CD4-positive, alpha-beta T cell treated with Interleukin-4 for 4 hours (primary cell): Measurements from ENCODE around the gene CACNA1C.

Source experiments
- DNase-seq: peaks from one replicate; pipeline ENCODE4 v3.0.0-alpha.2; 2020

Gene CACNA1C

DNA sequence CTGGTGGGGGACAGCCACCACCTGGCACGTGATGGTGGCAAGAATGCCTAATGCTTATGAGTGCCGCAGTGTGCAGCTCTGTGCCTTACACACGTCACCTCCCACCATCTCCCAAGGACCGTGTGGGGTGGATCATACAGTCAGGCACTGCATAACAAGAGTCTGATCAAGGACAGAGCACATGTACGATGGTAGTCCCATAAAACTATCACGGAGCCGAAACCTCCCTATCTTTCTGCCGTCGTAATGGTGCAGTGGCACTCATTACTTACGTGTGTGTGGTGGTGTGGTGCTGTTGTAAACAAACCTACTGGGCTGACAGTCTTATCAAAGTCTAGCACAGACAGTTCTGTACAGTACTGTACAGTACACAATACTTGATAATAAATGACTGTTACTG, 89.3 kb downstream of the CACNA1C start:
- no peak for DNase-seq

DNA sequence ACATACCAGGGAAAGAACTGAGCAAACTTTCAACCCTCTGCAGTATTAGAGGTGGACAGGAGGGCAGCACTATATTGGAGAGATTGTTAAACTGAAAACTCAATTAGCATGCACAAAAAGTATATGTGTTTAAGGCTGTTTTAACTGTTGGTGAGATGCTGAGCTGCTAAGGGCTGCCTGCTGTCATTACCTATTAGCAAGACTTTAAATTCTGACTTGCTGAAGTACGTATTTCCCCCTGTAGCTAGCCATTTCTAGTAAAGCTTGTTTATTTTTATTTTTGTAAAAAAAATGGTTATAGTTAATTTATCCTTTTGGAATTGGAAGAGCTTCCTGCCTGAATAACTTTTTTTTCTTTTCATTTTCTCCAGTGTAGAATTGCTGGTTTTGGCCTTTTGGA, 92.2 kb downstream of the CACNA1C start:
- DNase-seq = no peak

- DNase-seq = no peak
These were observed 92.7 kb downstream of the CACNA1C start for GRCh38 chr12:2145433-2145998.

DNA sequence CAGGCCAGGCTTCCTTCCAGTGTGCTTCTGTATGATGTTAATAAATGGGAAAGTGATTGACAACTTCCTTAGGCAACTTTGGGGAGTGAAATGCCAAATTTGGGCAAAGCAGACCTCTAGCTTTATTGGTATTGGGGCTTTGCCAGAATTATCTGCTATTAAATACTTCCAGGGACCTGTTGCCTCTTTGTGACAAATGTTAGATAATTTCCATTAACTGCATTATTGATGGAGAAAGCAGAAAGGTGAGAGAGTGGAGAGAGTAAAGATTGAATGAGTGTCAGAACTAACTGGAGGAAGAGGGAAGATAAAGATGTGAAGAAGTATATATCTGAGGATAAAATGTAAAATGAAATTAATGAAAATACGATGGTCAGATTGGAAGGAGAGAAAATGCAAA, 94.5 kb downstream of the CACNA1C start:
- DNase-seq = no peak

DNA sequence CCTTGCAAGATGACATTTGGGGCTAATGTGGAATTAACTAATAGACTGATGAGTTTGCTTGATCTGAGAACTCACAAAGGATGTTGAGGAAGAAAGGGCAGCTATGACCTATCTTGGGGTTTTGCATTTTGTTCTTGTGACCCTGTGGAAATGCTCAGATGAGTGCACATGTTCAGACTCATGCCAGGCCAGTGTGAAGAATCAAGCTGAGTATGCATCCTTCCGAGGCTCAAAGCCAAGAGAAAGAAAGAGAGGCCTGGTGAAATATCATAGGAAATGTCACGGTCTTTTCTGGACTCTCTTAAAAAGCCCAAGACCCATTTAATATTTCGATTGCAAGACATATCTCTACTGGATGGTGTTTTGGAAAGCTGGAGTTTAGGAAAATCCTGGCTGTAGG, 96.3 kb downstream of the CACNA1C start:
- no peak for DNase-seq

GRCh38 chr12:2150833-2151232, 98.0 kb downstream of the CACNA1C start:
- no peak for DNase-seq

GRCh38 chr12:2151391-2151790, 98.6 kb downstream of the CACNA1C start:
- no peak for DNase-seq

DNA sequence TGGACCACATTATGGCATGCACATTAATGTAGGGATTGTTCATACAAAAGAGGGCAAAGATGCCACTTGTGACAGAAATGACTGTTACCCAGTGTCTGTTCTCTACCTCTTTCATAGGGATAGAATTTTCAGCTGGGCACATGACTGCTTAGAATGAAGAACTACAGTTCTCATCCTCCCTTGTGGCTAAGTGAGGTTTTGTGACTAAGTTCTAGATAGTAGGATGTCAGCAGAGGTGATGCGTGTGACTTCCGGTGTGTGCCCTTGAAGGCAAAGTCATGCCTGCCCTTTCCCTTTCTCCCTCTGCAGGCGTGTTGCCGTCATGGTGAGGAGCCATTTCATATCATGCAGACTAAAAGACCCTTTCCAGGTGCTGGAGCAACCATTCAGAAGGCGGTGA, 99.3 kb downstream of the CACNA1C start:
- DNase-seq = no peak

- DNase-seq = no peak
These were observed 101.3 kb downstream of the CACNA1C start for GRCh38 chr12:2154050-2154449.

DNA sequence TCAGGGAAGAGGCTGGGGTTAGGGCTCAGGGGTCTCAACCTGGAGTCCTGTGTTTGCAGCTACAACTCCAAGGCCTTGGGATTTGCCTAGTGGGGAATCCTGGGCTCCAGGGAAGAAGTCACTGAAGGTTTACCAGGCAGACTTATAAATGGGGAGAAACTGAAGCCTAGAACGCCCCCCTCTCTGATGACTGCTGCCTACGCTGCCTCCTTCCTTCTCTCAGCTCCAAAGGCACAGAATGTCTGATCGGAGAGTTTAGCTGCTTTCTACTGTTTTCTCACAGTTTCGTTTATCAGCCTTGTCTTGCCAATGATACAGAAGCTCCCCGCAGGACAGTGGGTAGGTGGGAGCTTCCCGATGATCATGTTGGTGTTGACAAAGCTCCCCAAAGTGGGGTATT, 101.7 kb downstream of the CACNA1C start:
- DNase-seq = no peak

GRCh38 chr12:2156333-2156732, 103.5 kb downstream of the CACNA1C start:
- no peak for DNase-seq

DNA sequence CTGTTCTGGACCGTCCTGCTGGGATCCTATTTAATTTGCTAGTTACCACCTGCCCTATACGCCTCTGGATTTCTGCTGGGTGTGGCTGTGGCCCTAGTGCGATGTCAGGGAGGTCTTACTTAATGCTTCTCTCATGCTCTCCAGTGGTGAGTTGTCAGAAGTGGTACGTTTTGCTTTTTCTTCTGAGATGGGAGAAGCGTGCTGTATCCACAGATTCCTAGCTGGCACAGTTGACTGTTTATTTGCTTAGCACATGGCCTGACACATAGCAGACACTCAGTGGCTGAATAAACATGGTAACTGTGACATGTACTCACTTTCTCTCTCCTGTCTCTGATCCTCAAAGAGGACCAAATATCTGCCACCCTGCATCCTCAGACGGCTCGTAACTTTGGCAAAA, 107.3 kb downstream of the CACNA1C start:
- DNase-seq = no peak

DNA sequence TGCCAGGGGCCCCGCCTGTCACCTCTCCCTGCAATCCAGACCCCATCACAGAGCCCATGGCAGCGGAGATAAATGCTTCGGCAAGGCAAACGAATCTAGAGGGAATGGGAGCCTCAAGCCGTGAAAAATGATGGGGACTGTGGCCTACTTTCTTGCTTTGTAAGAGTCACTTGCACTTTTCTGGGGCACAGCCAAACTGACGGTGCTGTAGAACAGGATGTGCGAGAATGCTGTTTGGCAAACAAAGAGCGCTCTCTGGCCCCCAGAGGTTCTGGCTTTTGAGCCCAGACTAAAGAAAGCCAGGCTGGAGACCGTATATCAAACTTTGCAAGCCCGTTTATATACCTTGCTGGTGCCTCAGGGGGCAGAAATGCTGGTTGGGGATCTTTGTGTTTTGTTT, 108.7 kb downstream of the CACNA1C start:
- no peak for DNase-seq

GRCh38 chr12:2163177-2163941, 110.6 kb downstream of the CACNA1C start:
- no peak for DNase-seq

- DNase-seq = no peak
These were observed 112.2 kb downstream of the CACNA1C start for GRCh38 chr12:2165021-2165420.

- DNase-seq = no peak
These were observed 113.1 kb downstream of the CACNA1C start for GRCh38 chr12:2165927-2166326.

GRCh38 chr12:2166696-2167095, 113.9 kb downstream of the CACNA1C start:
- DNase-seq = no peak

DNA sequence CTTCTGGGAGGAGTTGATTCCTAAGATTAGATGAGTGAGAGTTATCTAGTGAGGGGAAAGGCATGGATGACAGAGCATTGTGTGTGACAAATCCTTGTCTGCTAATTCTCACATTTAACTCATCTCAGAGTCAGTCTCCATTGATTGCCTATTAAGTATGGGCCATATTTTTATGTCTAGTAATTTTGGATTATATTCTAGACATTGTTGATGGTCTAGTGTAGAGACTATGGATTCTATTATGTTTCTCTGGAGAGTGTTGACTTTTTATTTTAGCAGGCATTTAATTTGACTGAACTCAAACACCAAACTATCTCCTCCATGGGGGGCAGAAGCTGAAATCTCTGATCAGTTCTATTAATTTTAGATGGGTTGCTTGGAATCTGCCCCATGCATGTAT, 114.4 kb downstream of the CACNA1C start:
- DNase-seq = no peak

DNA sequence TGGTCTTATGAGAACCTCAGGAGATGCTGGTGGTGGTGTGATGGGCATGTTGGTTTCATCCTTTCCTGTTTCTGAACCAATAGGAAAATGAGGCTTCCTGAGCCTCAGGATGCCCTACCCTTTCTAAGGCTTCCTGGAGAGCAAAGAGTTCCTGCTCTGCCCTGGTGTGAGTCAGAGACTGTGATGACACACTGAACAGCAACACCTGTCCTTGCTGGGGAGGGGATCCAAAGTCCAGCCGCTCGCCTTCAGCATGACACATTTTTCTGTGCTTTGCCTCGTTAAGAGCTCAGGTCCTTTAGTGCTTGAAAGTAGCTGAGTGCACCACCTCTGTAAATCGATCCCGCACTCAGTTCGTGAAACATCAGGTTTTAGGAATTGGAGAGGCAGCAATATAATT, 116.0 kb downstream of the CACNA1C start:
- no peak for DNase-seq

GRCh38 chr12:2169489-2169888, 116.7 kb downstream of the CACNA1C start:
- no peak for DNase-seq

- no peak for DNase-seq
These were observed 117.2 kb downstream of the CACNA1C start for GRCh38 chr12:2169940-2170339.

DNA sequence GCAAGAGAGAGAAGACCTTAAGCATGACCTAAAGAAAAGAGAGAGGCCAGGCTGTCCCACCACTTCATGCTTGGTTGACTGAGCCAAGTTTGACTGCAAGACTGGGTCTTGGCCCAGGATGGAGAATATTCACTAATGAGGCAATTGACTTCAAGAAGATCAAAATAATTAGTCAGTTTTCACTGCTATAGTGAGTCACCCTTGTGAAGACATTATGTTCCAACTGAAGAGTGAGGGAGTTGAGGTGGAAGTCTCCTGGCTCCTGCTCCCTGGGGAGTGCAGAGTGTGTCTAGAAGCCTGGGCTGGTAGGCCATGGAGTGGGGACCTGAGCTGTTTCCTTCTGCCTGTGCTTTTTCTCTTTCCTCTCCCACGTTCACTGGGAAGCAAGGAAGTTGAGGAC, 117.6 kb downstream of the CACNA1C start:
- DNase-seq = no peak

DNA sequence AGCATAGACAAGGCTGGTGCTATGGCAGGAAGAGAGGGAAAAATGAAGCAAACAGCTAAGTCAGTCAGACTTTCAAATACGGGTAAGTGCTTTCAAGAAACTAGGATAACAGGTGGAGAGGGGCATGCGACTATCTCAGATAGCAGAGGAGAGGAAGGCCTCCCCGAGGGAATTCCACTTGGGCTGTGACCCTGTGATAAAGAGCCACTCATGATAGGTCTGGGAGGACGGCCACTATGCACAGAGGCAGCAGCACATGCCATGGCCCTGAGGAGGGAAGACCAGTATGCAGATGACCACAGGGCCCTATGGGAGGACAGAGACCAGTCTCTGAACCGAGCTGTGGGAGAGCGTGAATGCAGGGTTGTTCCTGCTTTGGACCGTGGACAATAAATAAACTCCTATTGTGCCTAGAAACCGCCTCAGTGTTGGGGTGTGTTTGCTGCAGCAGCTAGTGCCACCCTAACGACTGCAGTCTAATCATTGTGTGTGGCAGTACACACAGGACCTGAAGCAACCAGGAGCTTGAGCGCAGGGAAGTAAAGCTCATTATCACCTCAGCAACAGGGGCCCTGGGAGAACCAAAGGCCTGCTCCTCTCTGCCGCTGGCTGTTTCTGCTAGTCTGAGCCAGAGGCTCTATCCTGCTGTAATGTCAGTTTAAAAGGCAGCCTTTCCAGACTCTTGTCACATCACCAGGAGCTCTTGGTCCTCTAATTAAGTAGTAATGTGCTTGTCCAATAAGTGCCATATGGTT, 119.1 kb downstream of the CACNA1C start:
- DNase-seq = no peak

GRCh38 chr12:2172491-2173214, 119.9 kb downstream of the CACNA1C start:
- DNase-seq = no peak
